T-helper 17 cell (primary cell): ENCODE data around the gene TUBB4B. TPM values are rescaled to one million over a fixed set of nuclear protein-coding genes. Genes with fewer than 3 reads are reported as not detected.
A peak's percentile ranks its signal among the peaks of the same experiment; 100 is the strongest.

Source experiments
- ATAC-seq: fragments of 150-1000 bp; cut with Tn5 transposase; 2 replicates; pipeline ENCODE4 v1.10.0; 2021; ENCODE audit warnings: mild to moderate bottlenecking, moderate library complexity
- DNase-seq, 3 donors: peaks; one replicate each; pipeline versions ENCODE4 v3.0.0 to v3.0.0-alpha.2; 2020 to 2021
- H3K9me3 ChIP-seq: one replicate; pipeline ENCODE4 v1.7.0; 2013; ENCODE audit warnings: low read length, mild to moderate bottlenecking; ENCODE audit not compliant: control insufficient read depth, poor library complexity, severe bottlenecking
- H3K27ac Mint-ChIP-seq: one replicate; pipeline ENCODE4 v1.8.0; 2022; ENCODE audit warnings: mild to moderate bottlenecking, moderate library complexity, mixed read lengths
- H3K27me3 Mint-ChIP-seq: one replicate; pipeline ENCODE4 v1.8.0; 2022; ENCODE audit warnings: mixed read lengths
- H3K36me3 Mint-ChIP-seq: one replicate; pipeline ENCODE4 v1.8.0; 2022; ENCODE audit warnings: low read depth, mixed read lengths
- H3K4me1 Mint-ChIP-seq: one replicate; pipeline ENCODE4 v1.8.0; 2022; ENCODE audit warnings: mild to moderate bottlenecking, mixed read lengths
- H3K4me3 Mint-ChIP-seq: one replicate; pipeline ENCODE4 v1.8.0; 2022; ENCODE audit warnings: mild to moderate bottlenecking, moderate library complexity, mixed read lengths
- total RNA-seq, 4 donors: library from RNA in 2 of 4; stranded (reverse) in 2 of 4; gene quantifications; one replicate each; pipeline ENCODE4 v1.2.3 and lab custom pipeline; 2022 to 2026

The TUBB4B gene
- total RNA-seq (10 to 100 TPM; 81.0 to 90.5 TPM), total RNA-seq (lab: John Stamatoyannopoulos, UW) (156 to 372 reads per million in 2 donors)

- H3K27ac Mint-ChIP-seq, result peak within 1 kb of the TSS; percentile 91
These were observed at the start of gene TUBB4B for GRCh38 chr9:137240841-137241489. Gene TUBB4B, plus strand, starts transcription at chr9:137241287. Its CDS starts 74 bp downstream, at chr9:137241361.

GRCh38 chr9:137191691-137192447 is 49.2 kb upstream of the TUBB4B start:
- no peaks in the 10 kb centered on the region for H3K27me3 Mint-ChIP-seq
- no peak overlapping the region for H3K4me3 Mint-ChIP-seq
- peaks cover 24% of the 10 kb centered on the region for H3K4me1 Mint-ChIP-seq
- no peaks in the 10 kb centered on the region for H3K9me3 ChIP-seq
- H3K27ac Mint-ChIP-seq, result no peak overlapping the region
- no peaks in the 10 kb centered on the region for H3K36me3 Mint-ChIP-seq
- DNase-seq, result no peak
- ATAC-seq, result no peak

More at GRCh38 chr9:137240841-137241489, at the start of gene TUBB4B:
- Mint-ChIP-seq H3K4me1 (peaks cover 19% of the 10 kb centered on the region), H3K4me3 (peak within 1 kb of the TSS; percentile 97), H3K27me3 (no peaks in the 10 kb centered on the region), H3K36me3 (no peaks in the 10 kb centered on the region)
- peak; percentile 81 for ATAC-seq
- peak; percentile 90 to 95 (median 93) for DNase-seq
- H3K9me3 ChIP-seq, result no peaks in the 10 kb centered on the region

- no peaks in the 10 kb centered on the region for H3K27me3 Mint-ChIP-seq
- H3K36me3 Mint-ChIP-seq, result no peaks in the 10 kb centered on the region
- no peak overlapping the region for H3K27ac Mint-ChIP-seq
- H3K9me3 ChIP-seq, result no peaks in the 10 kb centered on the region
- no peak for DNase-seq
- H3K4me1 Mint-ChIP-seq, result peaks cover 24% of the 10 kb centered on the region
- H3K4me3 Mint-ChIP-seq, result no peak overlapping the region
- no peak for ATAC-seq
These were observed 48.7 kb upstream of the TUBB4B start for GRCh38 chr9:137192448-137192780.

- H3K4me3 Mint-ChIP-seq, result no peak overlapping the region
- ATAC-seq, result no peak
- H3K9me3 ChIP-seq, result no peaks in the 10 kb centered on the region
- no peak for DNase-seq
- H3K27ac Mint-ChIP-seq, result no peak overlapping the region
- no peaks in the 10 kb centered on the region for H3K36me3 Mint-ChIP-seq
- peaks cover 21% of the 10 kb centered on the region for H3K4me1 Mint-ChIP-seq
- no peaks in the 10 kb centered on the region for H3K27me3 Mint-ChIP-seq
These were observed 48.2 kb upstream of the TUBB4B start for GRCh38 chr9:137192859-137193258.

GRCh38 chr9:137193771-137194170 is 47.3 kb upstream of the TUBB4B start:
- Mint-ChIP-seq H3K4me3 (no peak overlapping the region), H3K36me3 (no peaks in the 10 kb centered on the region), H3K4me1 (peaks cover 17% of the 10 kb centered on the region), H3K27ac (no peak overlapping the region), H3K27me3 (no peaks in the 10 kb centered on the region)
- no peak for ATAC-seq
- no peaks in the 10 kb centered on the region for H3K9me3 ChIP-seq
- no peak for DNase-seq

GRCh38 chr9:137194388-137194787 is 46.7 kb upstream of the TUBB4B start:
- no peak overlapping the region for H3K4me3 Mint-ChIP-seq
- ATAC-seq (no peak), DNase-seq (no peak)
- peaks cover 12% of the 10 kb centered on the region for H3K4me1 Mint-ChIP-seq
- no peaks in the 10 kb centered on the region for H3K27me3 Mint-ChIP-seq
- H3K27ac Mint-ChIP-seq, result no peak overlapping the region
- no peaks in the 10 kb centered on the region for H3K36me3 Mint-ChIP-seq
- H3K9me3 ChIP-seq, result no peaks in the 10 kb centered on the region

GRCh38 chr9:137194909-137195308 is 46.2 kb upstream of the TUBB4B start:
- H3K27ac Mint-ChIP-seq, result no peak overlapping the region
- no peak overlapping the region for H3K4me3 Mint-ChIP-seq

GRCh38 chr9:137195525-137196220 is 45.4 kb upstream of the TUBB4B start:
- peaks cover 8% of the 10 kb centered on the region for H3K4me1 Mint-ChIP-seq
- H3K4me3 Mint-ChIP-seq, result no peak overlapping the region
- no peaks in the 10 kb centered on the region for H3K36me3 Mint-ChIP-seq

More at GRCh38 chr9:137194909-137195308, 46.2 kb upstream of the TUBB4B start:
- no peak for DNase-seq
- Mint-ChIP-seq H3K4me1 (peaks cover 11% of the 10 kb centered on the region), H3K27me3 (no peaks in the 10 kb centered on the region), H3K36me3 (no peaks in the 10 kb centered on the region)
- ATAC-seq, result no peak
- H3K9me3 ChIP-seq, result no peaks in the 10 kb centered on the region

GRCh38 chr9:137198051-137198901 is 42.8 kb upstream of the TUBB4B start:
- no peak overlapping the region for H3K27ac Mint-ChIP-seq
- H3K27me3 Mint-ChIP-seq, result no peaks in the 10 kb centered on the region
- H3K36me3 Mint-ChIP-seq, result no peaks in the 10 kb centered on the region
- ATAC-seq (no peak), DNase-seq (no peak)
- peak overlapping the region; percentile 1 for H3K4me3 Mint-ChIP-seq
- peaks cover 16% of the 10 kb centered on the region for H3K4me1 Mint-ChIP-seq
- H3K9me3 ChIP-seq, result no peaks in the 10 kb centered on the region

More at GRCh38 chr9:137195525-137196220, 45.4 kb upstream of the TUBB4B start:
- Mint-ChIP-seq H3K27ac (no peak overlapping the region), H3K27me3 (no peaks in the 10 kb centered on the region)
- ATAC-seq (no peak), DNase-seq (no peak)
- H3K9me3 ChIP-seq, result no peaks in the 10 kb centered on the region

GRCh38 chr9:137198902-137199283 is 42.2 kb upstream of the TUBB4B start:
- DNase-seq (no peak), ATAC-seq (no peak)
- Mint-ChIP-seq H3K36me3 (no peaks in the 10 kb centered on the region), H3K4me3 (peak overlapping the region; percentile 1), H3K4me1 (peaks cover 16% of the 10 kb centered on the region), H3K27ac (no peak overlapping the region), H3K27me3 (no peaks in the 10 kb centered on the region)
- no peaks in the 10 kb centered on the region for H3K9me3 ChIP-seq

- Mint-ChIP-seq H3K27me3 (no peaks in the 10 kb centered on the region), H3K4me3 (peak overlapping the region; percentile 86), H3K27ac (no peak overlapping the region)
These were observed 41.5 kb upstream of the TUBB4B start for GRCh38 chr9:137199411-137200121.

More at GRCh38 chr9:137199411-137200121, 41.5 kb upstream of the TUBB4B start:
- H3K9me3 ChIP-seq, result no peaks in the 10 kb centered on the region
- DNase-seq (no peak), ATAC-seq (no peak)
- Mint-ChIP-seq H3K4me1 (peaks cover 17% of the 10 kb centered on the region), H3K36me3 (no peaks in the 10 kb centered on the region)
